Measurements from ENCODE around the gene SPC24.

GRCh38 chr19:11145536-11145924 is 10.1 kb downstream of the SPC24 start:
- TF ChIP-seq ZNF384 (IDR thresholded peaks at IDR 0.05): no peak
- no peak for TF ChIP-seq NFRKB (IDR thresholded peaks at IDR 0.05)
- no peak for TF ChIP-seq SP1 (IDR thresholded peaks at IDR 0.05)
- TF ChIP-seq ARNT (IDR thresholded peaks at IDR 0.05): no peak
- no peak for TF ChIP-seq FOXM1 (IDR thresholded peaks at IDR 0.05; ENCODE audit: borderline replicate concordance)
